Transverse colon (tissue), 3 donors: ENCODE measurements around the gene IFT74.

ENCODE experiments used
- EP300 ChIP-seq: sonication (generic); formaldehyde crosslinking; IDR thresholded peaks from one replicate; pipeline ENCODE4 v1.6.1; 2017; ENCODE audit warnings: antibody characterized with exemption, low read depth
- TF ChIP-seq, protein P1 (sequence below), 5 experiments: fragments of 200-600 bp in 3 of 5; fragments of 450-650 bp in 2 of 5; sonication (generic) in 3 of 5; IDR thresholded peaks; 1 replicate in 2 of 5; 2 replicates in 3 of 5; pipeline ENCODE4 v1.5.1; 2016 to 2017; ENCODE audit warnings: antibody characterized with exemption in 5 of 5, inconsistent platforms in 3 of 5, mild to moderate bottlenecking in 2 of 5, moderate library complexity in 1 of 5

DNA sequence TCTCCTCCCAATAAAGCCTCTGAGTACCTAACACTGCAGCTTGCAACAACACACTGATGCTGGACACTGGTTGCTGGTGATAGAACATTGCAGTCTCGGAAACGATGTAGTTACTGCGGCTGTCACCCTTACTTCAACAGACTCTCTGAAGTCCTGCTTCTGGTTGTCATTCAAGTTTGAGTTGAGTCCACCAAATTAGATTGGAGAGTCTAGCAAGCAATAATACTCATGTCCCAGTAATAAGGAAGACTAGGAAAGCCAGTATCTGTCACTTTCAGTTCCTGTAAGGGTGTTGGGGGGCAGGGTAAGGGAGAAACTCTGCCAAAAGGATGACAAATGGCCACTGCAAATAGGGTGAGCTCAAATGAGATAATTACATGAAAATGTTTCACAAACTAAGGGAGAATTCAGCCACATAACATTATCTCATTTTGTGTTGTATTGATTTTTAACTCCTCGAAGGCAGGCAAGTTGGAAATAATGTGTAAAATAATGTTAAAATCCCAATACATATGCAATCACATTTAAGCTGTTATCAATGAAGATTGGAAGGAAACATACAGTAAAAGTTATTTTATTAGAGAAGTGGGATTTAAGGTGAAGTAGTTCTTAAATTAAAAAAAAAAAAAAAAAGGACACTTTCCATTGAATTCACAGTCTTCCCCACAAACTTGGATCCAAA, 849 bp upstream of the IFT74 start:
- TF ChIP-seq, protein P1, sequence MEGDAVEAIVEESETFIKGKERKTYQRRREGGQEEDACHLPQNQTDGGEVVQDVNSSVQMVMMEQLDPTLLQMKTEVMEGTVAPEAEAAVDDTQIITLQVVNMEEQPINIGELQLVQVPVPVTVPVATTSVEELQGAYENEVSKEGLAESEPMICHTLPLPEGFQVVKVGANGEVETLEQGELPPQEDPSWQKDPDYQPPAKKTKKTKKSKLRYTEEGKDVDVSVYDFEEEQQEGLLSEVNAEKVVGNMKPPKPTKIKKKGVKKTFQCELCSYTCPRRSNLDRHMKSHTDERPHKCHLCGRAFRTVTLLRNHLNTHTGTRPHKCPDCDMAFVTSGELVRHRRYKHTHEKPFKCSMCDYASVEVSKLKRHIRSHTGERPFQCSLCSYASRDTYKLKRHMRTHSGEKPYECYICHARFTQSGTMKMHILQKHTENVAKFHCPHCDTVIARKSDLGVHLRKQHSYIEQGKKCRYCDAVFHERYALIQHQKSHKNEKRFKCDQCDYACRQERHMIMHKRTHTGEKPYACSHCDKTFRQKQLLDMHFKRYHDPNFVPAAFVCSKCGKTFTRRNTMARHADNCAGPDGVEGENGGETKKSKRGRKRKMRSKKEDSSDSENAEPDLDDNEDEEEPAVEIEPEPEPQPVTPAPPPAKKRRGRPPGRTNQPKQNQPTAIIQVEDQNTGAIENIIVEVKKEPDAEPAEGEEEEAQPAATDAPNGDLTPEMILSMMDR (IDR thresholded peaks at IDR 0.05): no peak
- TF ChIP-seq EP300: no peak
